GM10847 (cell line): ENCODE measurements around the gene VASN.

ENCODE experiments used
- POLR2A ChIP-seq: IDR thresholded peaks from 2 replicates; pipeline ENCODE4 v1.6.1; 2011; ENCODE audit not compliant: insufficient read length; ENCODE audit errors: extremely low read depth

Gene VASN

DNA sequence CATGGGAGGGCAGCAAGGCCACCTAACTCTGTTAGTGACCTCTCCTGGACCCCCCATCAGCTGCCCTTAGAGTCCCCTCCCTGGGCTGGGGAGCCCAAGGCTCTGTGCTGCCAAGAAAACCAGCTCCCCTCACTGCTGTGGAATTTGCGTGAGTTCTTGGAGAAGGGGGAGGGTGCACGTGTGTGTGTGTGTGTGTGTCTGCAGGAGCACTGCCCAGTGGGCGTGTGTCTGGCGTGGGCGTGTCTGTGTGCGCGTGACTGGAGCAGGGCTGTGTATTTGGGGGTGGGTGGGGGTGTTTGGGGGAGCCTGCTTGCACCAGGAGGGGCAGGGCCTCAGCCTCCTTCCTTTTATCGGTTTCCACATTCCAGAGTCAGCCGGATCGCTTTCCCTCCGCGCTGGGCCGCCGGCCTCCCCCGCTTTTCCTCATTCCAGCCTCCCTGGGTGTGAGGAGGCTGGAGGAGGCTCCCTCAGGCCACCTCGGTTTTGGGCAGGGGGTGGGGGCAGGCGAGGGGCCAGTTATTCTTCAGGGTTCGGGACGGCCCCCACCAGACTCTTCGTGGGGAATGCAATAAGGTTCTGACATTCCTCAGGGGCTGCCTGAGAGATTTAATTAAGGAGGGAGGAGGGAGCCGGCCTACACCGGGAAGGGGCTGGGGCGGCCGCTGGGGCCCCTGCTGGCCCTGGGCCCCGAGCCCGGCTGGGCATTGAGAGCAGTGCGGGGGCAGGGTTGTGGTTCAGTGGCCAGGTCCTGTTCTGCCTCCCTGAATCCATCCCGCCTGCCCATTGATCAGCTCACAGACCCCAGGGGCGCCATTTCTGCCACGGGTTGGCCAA lies 2.5 kb downstream of the VASN start:
- no peak for TF ChIP-seq POLR2A

DNA sequence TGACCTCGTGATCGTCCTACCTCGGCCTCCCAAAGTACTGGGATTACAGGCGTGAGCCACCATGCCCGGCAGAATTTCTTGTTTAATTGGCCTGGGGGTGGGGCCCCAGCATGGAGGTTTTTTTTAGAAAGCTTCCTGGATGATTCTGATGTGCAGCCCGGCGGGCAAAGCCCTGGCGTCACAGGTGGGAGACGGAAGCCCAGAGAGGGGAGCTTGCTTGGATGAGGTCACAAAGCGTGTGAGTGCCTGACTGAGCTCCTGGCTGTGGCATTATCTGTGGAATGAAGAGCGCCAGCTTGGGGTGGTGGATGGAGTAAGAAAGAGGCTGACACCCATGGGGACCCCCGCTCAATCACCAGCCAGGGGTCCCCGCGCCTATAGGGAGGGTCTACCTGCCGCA lies 4.1 kb downstream of the VASN start:
- TF ChIP-seq POLR2A = no peak

DNA sequence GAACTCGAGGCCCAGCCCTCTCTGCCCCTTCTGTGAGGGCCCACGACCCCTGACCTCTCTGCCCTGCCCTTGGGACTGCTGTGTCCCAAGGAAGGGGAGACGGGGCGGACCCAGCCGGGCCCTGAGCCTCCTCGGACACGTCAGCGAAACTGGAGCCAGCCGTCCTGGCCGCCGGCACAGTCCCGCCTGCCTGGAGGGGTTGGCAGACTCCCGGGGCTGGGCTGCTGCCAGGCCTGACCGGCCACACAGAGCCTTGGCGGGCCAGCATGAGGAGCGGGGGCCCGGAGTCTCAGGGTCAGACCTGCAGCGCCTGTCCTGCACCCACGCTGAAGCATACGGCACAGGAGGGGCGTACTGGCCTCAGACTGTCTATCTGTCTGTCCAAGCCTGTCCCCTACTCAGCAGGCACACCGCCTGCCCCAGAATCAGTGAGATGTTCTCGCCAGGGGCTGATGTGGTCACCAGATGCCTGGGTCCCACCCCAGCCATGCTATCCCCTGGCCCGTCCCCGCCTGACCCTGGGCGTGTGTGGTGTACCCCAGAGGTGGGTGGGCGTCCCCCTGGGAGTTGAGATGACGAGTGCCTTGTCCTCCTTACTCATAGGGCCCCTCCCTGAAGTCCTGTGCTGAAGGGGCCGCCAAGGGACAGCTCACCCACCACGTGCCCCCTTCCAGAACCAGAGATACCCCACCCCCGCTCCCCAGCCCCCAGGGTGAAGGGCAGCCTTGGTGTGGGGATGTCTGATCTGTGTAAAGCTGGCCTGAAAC lies 4.7 kb downstream of the VASN start:
- no peak for TF ChIP-seq POLR2A

DNA sequence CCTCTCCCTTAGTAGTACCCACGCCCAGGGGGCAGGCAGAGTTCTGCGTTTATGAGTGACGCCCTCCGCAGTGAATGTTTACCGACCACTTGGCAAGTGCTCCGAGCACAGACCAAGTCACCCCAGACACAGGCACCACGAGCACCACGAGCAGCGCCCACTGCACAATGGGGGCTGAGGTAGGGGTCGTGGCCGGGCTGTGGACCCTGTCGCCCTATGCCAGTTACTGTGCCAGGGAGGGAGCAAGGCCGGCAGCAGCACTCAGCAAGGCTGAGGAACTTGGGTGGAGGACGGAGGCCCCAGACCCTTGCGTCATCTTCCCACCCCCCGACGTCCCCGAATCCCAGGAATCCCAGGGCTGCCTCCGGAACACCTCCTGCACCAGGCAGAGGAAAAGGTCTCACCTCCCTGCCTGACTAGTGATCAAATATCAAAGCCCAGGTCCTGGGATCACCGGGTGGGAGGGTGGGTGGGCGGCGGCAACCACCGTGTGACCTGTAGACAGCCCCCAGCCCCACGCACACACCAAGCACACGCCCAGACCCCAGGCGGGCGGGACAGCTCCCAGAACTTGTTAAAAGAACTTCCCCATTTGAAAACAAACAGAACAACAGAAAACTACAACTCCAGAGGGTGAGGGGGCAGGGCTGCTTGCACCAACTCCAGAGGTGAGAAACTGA lies 5.4 kb downstream of the VASN start:
- TF ChIP-seq POLR2A = no peak

DNA sequence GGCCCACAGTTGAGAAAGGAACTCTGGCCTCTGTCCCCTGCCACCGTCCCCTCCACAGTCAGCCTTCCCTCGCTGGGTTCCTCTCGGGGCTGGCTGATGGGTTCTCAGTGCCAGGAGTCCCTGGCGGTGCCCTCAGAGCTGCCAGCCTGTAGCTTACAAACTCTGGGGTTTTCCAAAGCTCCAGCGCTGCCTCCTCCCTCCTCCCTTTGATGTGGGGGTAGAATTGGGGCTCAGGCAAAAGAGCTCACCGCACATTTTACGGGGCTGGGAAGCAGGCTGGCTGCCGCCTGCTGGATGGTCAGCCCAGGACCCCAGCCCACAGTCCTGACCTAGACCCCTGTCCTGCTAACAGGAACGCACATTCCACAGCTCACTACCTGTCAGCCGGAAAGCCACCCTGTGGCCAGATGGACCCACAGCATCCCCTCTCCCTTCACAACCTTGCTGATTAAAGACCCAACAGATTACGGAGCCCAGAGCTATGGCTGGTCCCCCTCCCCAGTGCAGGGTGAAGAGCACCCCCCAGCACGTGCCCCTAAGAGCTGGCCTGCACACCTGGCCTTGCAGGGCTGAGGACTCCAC lies 6.0 kb downstream of the VASN start:
- TF ChIP-seq POLR2A = no peak

DNA sequence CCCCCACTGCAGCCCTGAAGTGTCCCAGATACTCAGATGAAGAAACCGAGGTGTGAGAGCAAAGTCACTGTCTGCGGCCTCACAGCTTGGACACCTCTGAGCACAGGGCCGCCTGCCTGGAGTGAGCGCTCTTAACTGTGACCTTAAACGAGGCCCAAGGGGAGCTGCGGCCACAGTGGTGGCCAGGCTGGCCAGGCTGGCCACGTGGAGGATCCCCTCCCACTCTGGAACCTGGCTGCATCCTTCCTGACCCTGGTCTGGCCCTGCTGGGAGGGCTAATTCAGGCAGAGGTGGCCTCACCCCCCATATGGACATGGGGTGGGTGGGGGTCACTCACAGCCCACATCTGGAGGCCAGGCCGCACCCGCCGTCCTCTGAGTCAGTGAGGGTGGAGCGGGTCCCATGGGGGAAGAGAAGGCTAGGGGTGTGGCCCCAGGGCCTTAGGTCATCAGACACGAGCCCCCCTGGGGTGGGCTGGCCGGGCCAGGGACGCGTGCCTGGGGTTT lies 6.6 kb downstream of the VASN start:
- no peak for TF ChIP-seq POLR2A

DNA sequence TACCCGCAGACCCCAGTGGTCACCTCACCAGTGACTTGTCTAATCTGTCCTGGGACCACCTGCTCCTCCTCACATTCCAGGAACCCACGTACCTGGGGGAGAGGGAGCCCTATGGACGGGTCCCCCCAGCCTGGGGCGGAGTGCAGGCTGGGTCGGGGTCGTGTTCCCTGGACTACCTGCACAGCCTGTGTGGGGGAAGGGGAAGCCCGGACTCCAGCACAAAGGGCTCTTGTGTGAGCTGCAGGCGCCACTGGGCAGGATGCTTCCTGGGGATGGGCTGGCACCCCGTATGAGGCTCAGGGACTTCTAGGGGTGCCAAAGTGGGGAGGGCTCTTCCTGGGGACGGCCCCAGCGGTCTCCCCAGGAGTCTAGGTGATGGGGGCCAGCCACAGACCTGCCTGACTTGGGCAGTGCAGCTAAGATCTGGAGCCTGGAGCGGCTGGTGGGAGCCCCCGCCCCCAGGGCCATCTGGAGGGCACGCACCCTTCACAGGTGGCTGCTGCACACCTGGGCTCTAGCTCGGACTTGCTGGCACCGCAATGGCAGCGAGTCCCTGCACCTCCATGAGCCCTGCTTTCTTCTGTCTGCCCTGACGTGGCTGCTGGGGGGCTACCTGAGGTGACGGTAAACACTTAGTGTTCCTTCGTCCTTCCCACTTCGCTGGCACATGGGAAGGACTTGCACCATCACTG lies 7.5 kb downstream of the VASN start:
- no peak for TF ChIP-seq POLR2A

DNA sequence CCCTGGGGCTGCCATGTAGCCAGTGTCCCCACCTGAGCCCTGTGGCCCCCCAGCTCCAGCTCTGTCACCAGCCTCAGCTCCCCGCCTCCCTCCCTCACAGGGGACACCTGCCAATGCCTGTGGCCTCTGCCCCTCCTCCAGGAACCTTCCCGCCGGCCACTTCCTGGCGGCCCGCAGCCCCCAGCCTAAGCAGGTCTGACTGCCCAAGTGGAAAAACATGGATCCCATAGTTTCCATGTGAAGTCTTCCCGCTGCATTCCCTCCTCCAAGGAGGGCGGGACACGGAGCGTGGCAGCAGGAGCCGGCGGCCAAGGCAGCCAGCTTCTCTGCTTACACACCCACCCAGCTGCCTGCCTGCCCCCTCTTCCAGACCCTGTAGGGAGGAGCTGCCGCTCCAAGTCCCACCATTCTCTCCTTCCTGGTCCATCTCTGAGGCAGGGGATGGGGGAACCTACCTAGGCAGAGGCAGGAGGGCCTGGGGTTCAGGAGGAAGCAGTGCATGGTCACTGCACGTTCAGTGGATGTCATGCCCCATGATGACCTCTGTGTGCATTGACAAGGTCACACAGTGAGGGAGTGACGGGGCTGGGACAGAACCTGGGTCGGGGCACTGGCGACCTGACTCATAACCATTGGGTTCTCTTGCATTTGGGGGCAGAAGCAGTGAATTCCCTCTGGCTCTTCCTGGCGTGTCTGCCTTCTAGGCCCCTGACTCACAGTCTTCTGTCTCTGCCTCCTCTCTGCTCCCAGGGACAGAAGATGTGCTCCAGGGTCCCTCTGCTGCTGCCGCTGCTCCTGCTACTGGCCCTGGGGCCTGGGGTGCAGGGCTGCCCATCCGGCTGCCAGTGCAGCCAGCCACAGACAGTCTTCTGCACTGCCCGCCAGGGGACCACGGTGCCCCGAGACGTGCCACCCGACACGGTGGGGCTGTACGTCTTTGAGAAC lies 8.7 kb downstream of the VASN start:
- TF ChIP-seq POLR2A = no peak

DNA sequence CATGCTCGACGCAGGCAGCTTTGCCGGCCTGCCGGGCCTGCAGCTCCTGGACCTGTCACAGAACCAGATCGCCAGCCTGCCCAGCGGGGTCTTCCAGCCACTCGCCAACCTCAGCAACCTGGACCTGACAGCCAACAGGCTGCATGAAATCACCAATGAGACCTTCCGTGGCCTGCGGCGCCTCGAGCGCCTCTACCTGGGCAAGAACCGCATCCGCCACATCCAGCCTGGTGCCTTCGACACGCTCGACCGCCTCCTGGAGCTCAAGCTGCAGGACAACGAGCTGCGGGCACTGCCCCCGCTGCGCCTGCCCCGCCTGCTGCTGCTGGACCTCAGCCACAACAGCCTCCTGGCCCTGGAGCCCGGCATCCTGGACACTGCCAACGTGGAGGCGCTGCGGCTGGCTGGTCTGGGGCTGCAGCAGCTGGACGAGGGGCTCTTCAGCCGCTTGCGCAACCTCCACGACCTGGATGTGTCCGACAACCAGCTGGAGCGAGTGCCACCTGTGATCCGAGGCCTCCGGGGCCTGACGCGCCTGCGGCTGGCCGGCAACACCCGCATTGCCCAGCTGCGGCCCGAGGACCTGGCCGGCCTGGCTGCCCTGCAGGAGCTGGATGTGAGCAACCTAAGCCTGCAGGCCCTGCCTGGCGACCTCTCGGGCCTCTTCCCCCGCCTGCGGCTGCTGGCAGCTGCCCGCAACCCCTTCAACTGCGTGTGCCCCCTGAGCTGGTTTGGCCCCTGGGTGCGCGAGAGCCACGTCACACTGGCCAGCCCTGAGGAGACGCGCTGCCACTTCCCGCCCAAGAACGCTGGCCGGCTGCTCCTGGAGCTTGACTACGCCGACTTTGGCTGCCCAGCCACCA lies 9.7 kb downstream of the VASN start:
- no peak for TF ChIP-seq POLR2A

DNA sequence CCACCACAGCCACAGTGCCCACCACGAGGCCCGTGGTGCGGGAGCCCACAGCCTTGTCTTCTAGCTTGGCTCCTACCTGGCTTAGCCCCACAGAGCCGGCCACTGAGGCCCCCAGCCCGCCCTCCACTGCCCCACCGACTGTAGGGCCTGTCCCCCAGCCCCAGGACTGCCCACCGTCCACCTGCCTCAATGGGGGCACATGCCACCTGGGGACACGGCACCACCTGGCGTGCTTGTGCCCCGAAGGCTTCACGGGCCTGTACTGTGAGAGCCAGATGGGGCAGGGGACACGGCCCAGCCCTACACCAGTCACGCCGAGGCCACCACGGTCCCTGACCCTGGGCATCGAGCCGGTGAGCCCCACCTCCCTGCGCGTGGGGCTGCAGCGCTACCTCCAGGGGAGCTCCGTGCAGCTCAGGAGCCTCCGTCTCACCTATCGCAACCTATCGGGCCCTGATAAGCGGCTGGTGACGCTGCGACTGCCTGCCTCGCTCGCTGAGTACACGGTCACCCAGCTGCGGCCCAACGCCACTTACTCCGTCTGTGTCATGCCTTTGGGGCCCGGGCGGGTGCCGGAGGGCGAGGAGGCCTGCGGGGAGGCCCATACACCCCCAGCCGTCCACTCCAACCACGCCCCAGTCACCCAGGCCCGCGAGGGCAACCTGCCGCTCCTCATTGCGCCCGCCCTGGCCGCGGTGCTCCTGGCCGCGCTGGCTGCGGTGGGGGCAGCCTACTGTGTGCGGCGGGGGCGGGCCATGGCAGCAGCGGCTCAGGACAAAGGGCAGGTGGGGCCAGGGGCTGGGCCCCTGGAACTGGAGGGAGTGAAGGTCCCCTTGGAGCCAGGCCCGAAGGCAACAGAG lies 10.5 kb downstream of the VASN start:
- TF ChIP-seq POLR2A = no peak

DNA sequence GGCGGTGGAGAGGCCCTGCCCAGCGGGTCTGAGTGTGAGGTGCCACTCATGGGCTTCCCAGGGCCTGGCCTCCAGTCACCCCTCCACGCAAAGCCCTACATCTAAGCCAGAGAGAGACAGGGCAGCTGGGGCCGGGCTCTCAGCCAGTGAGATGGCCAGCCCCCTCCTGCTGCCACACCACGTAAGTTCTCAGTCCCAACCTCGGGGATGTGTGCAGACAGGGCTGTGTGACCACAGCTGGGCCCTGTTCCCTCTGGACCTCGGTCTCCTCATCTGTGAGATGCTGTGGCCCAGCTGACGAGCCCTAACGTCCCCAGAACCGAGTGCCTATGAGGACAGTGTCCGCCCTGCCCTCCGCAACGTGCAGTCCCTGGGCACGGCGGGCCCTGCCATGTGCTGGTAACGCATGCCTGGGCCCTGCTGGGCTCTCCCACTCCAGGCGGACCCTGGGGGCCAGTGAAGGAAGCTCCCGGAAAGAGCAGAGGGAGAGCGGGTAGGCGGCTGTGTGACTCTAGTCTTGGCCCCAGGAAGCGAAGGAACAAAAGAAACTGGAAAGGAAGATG lies 11.2 kb downstream of the VASN start:
- no peak for TF ChIP-seq POLR2A
